K562 (cell line): ENCODE results near the gene TECPR2. TPM values are rescaled to one million over a fixed set of nuclear protein-coding genes. Genes with fewer than 3 reads are reported as not detected.
A peak's percentile ranks its signal among the peaks of the same experiment; 100 is the strongest.

Source experiments
- ATAC-seq: fragments of 200-7000 bp; cut with Tn5 transposase; 3 replicates; pipeline ENCODE4 v1.9.1; 2020; ENCODE audit warnings: moderate library complexity
- BruUV-seq: library from RNA; stranded (reverse); fragments of 400-500 nt; replicated peaks from 2 replicates; lab custom pipeline; 2021; lab: Mats Ljungman, UMichigan
- CTCF ChIA-PET: fragments of 300-600 bp; formaldehyde crosslinking; extraction: SDS; loops from one replicate; lab custom pipeline; 2021; ENCODE audit warnings: low intra/inter-chr PET ratio; lab: Yijun Ruan, JAX
- POLR2A ChIA-PET: fragments of 300-600, 350-650 bp; sonication (Branson Sonifier 250); formaldehyde crosslinking; extraction: SDS; loops from one replicate; lab custom pipeline; 2021; ENCODE audit warnings: antibody characterized with exemption, inconsistent platforms; lab: Yijun Ruan, JAX
- DNase-seq, 4 experiments: peaks; one replicate each; pipeline versions ENCODE4 v3.0.0 to v3.0.0-alpha.2; 2011 to 2018; ENCODE audit warnings: low spot score in 3 of 4, mixed read lengths in 3 of 4; ENCODE audit errors: extremely low read depth in 1 of 4
- FAIRE-seq: peaks from 2 replicates; lab custom pipeline; 2011; peaks lifted over from hg19 to GRCh38; lab: Jason Lieb, UNC
- H2AFZ ChIP-seq: 2 replicates; pipeline ENCODE4 v1.6.0; 2011; ENCODE audit warnings: low read depth, low read length, control low read depth, inconsistent platforms
- H3K27ac ChIP-seq: fragments of 200-600 bp; 3 replicates; pipeline ENCODE4 v1.8.0; 2011; ENCODE audit warnings: low read depth, mild to moderate bottlenecking, control low read depth, inconsistent platforms, low read length, moderate library complexity, mixed read lengths; ENCODE audit errors: extremely low read depth
- H3K27me3 ChIP-seq, 2 experiments: fragments of 300-600 bp in 1 of 2; 2 replicates in 1 of 2; 3 replicates in 1 of 2; pipeline versions ENCODE4 v1.6.0 to v1.8.0; 2011; ENCODE audit warnings: inconsistent platforms in 2 of 2, low read length in 2 of 2, mild to moderate bottlenecking in 1 of 2, mixed read lengths in 1 of 2, moderate library complexity in 1 of 2; ENCODE audit not compliant: control insufficient read depth in 2 of 2, insufficient read depth in 2 of 2
- H3K36me3 ChIP-seq: fragments of 300-600 bp; 3 replicates; pipeline ENCODE4 v1.8.0; 2011; ENCODE audit warnings: mild to moderate bottlenecking, low read length, inconsistent platforms; ENCODE audit not compliant: control insufficient read depth, insufficient read depth
- H3K4me1 ChIP-seq, 2 experiments: fragments of 200-600 bp in 1 of 2; replicated peaks in 1 of 2; 2 replicates in 1 of 2; 3 replicates in 1 of 2; pipeline versions ENCODE4 v1.5.1 to v1.8.0; 2011; ENCODE audit warnings: inconsistent platforms in 2 of 2, low read length in 2 of 2, mild to moderate bottlenecking in 1 of 2, mixed read lengths in 1 of 2, moderate library complexity in 1 of 2; ENCODE audit not compliant: control insufficient read depth in 2 of 2, insufficient read depth in 2 of 2
- H3K4me2 ChIP-seq: 2 replicates; pipeline ENCODE4 v1.6.1; 2011; ENCODE audit warnings: low read length, control low read depth, inconsistent platforms, mixed read lengths; ENCODE audit not compliant: insufficient read depth
- H3K4me3 ChIP-seq: fragments of 200-600 bp; sonication (generic), shearing (Covaris generic); 2 replicates; pipeline ENCODE4 v1.5.1; 2016; ENCODE audit warnings: control low read depth, inconsistent platforms
- H3K79me2 ChIP-seq: fragments of 200-600 bp; 3 replicates; pipeline ENCODE4 v1.8.0; 2011; ENCODE audit warnings: low read length, inconsistent platforms; ENCODE audit not compliant: control insufficient read depth, insufficient read depth
- H3K9ac ChIP-seq, 2 experiments: 2 replicates each; pipeline versions ENCODE4 v1.6.0 to v1.6.1; 2011; ENCODE audit warnings: low read depth in 2 of 2, low read length in 2 of 2, control low read depth in 1 of 2, inconsistent platforms in 1 of 2, mild to moderate bottlenecking in 1 of 2, mixed read lengths in 1 of 2; ENCODE audit not compliant: insufficient read depth in 1 of 2
- H3K9me1 ChIP-seq: one replicate; pipeline ENCODE4 v1.6.0; 2011; ENCODE audit warnings: inconsistent platforms, mild to moderate bottlenecking, low read length, moderate library complexity; ENCODE audit not compliant: control insufficient read depth, insufficient read depth
- H3K9me3 ChIP-seq: replicated peaks from 2 replicates; pipeline ENCODE4 v1.5.1; 2011; ENCODE audit warnings: low read depth, low read length, inconsistent platforms; ENCODE audit not compliant: control insufficient read depth, insufficient read depth
- H4K20me1 ChIP-seq: replicated peaks from 2 replicates; pipeline ENCODE4 v1.6.1; 2011; ENCODE audit warnings: low read length, inconsistent platforms, mixed read lengths; ENCODE audit not compliant: control insufficient read depth, insufficient read depth
- BRCA1 ChIP-seq, 2 experiments: fragments of 450-650 bp in 1 of 2; sonication (generic) in 1 of 2; formaldehyde crosslinking in 1 of 2; IDR thresholded peaks; 2 replicates each; pipeline versions ENCODE4 v1.5.0 to v1.6.1; 2017 to 2020; ENCODE audit warnings: mild to moderate bottlenecking in 1 of 2, missing genetic modification reagents in 1 of 2
- CEBPB ChIP-seq: fragments of 450-650 bp; IDR thresholded peaks from 2 replicates; pipeline ENCODE4 v1.6.1; 2016; ENCODE audit warnings: missing genetic modification characterization, missing compliant biosample characterization
- CEBPG ChIP-seq, 3 experiments: fragments of 200-800 bp in 1 of 3; sonication (Bioruptor generic) in 1 of 3; sonication (generic) in 1 of 3; formaldehyde crosslinking in 1 of 3; IDR thresholded peaks in 2 of 3; conservative IDR thresholded peaks in 1 of 3; 2 replicates each; pipeline versions ENCODE4 v1.6.1 to v1.8.0; 2016 to 2022; ENCODE audit warnings: missing compliant biosample characterization in 2 of 3, missing genetic modification characterization in 2 of 3, mild to moderate bottlenecking in 1 of 3, missing genetic modification reagents in 1 of 3
- ILK ChIP-seq: fragments of 450-650 bp; IDR thresholded peaks from 2 replicates; pipeline ENCODE4 v1.6.1; 2016; ENCODE audit warnings: missing genetic modification characterization, low read depth, mild to moderate bottlenecking, missing compliant biosample characterization, moderate library complexity, borderline replicate concordance
- MED1 ChIP-seq: sonication (generic); formaldehyde crosslinking; IDR thresholded peaks from 2 replicates; pipeline ENCODE4 v1.8.1; 2023; ENCODE audit warnings: missing genetic modification reagents, borderline replicate concordance
- NEUROD1 ChIP-seq: fragments of 150-350 bp; IDR thresholded peaks from 2 replicates; pipeline ENCODE4 v1.6.1; 2014; ENCODE audit warnings: borderline replicate concordance, low read length, low read depth; ENCODE audit not compliant: partially characterized antibody
- SMC3 ChIP-seq: conservative IDR thresholded peaks from 2 replicates; pipeline ENCODE4 v1.6.1; 2011; ENCODE audit warnings: low read depth, low read length, improper control_type of control experiment; ENCODE audit not compliant: insufficient read depth
- SRF ChIP-seq, 2 experiments: fragments of 250-450, 450-650 bp in 1 of 2; sonication (Bioruptor Pico) in 1 of 2; sonication (generic) in 1 of 2; formaldehyde crosslinking; IDR thresholded peaks; 2 replicates each; pipeline versions ENCODE4 v1.5.0 to v1.5.1; 2020 to 2022; ENCODE audit warnings: mild to moderate bottlenecking in 1 of 2, missing genetic modification reagents in 1 of 2
- TOE1 ChIP-seq, 2 experiments: fragments of 450-650 bp in 1 of 2; sonication (generic) in 1 of 2; formaldehyde crosslinking in 1 of 2; IDR thresholded peaks; 2 replicates each; pipeline versions ENCODE4 v1.7.1 to v1.8.0; 2016 to 2022; ENCODE audit warnings: borderline replicate concordance in 2 of 2, mild to moderate bottlenecking in 2 of 2, antibody characterized with exemption in 1 of 2, inconsistent platforms in 1 of 2, low read depth in 1 of 2, missing genetic modification reagents in 1 of 2, moderate library complexity in 1 of 2
- ZC3H4 ChIP-seq: sonication (generic); formaldehyde crosslinking; IDR thresholded peaks from 2 replicates; pipeline ENCODE4 v1.9.0; 2021; ENCODE audit warnings: missing genetic modification reagents, borderline replicate concordance
- ZNF24 ChIP-seq: fragments of 450-650 bp; IDR thresholded peaks from 2 replicates; pipeline ENCODE4 v1.6.1; 2016
- ZNF311 ChIP-seq: fragments of 250-450 bp; sonication (Bioruptor Pico); IDR thresholded peaks from 2 replicates; pipeline ENCODE4 v1.4.0; 2020; ENCODE audit warnings: mild to moderate bottlenecking, moderate library complexity
- whole genome bisulfite sequencing: fragments of 100-300 bp; shearing (Covaris generic); methylation state at CpG from one replicate; pipeline ENCODE4 v1.1.6; 2016; ENCODE audit warnings: low coverage, mixed read lengths; ENCODE audit not compliant: insufficient coverage; ENCODE audit errors: missing lambda C conversion rate; 5-methylcytosine and 5-hydroxymethylcytosine counted together
- in situ Hi-C: fragments of 300-500 bp; cut with MboI; formaldehyde crosslinking; loops from 4 replicates; pipeline ENCODE4 v1.15.0; 2018; ENCODE audit warnings: inconsistent platforms, mixed read lengths
- intact Hi-C: fragments of 100-400 bp; cut with micrococcal nuclease; formaldehyde crosslinking; loops from 2 replicates; pipeline ENCODE4 v1.14.2; 2022
- polyA plus RNA-seq, 8 experiments: library from polyadenylated mRNA; depleted of rRNA in 4 of 8; stranded (reverse) in 5 of 8; unstranded in 3 of 8; fragments of >200 nt; fragmentation: Nextera tagmentation in 2 of 8; fragmentation: Illumina TruSeq in 1 of 8; extraction: Ambion mirVana in 2 of 8; extraction: Trizol in 1 of 8; gene quantifications; 2 replicates each; pipeline versions ENCODE4 v1.2.1 to v1.2.3, GENCODE V29; 2011 to 2014; ENCODE audit warnings: inconsistent platforms in 1 of 8, missing spikeins in 1 of 8
- total RNA-seq, 7 experiments: library from RNA; depleted of rRNA in 6 of 7; stranded (reverse); fragments of >200 nt in 6 of 7; fragmentation: Illumina TruSeq in 2 of 7; extraction: Trizol in 2 of 7; gene quantifications; 2 replicates each; pipeline versions ENCODE4 v1.2.1 to v1.2.3, GENCODE V29; 2011 to 2021; ENCODE audit warnings: low replicate concordance in 1 of 7
- TF ChIP-seq, protein P1 (sequence below): sonication (generic); formaldehyde crosslinking; IDR thresholded peaks from 2 replicates; pipeline ENCODE4 v1.8.1; 2022; ENCODE audit warnings: missing genetic modification reagents

TECPR2 gene
- total and polyA plus RNA-seq, 9 of the 15 experiments (the other 6 are each of a cell fraction or from before 2014, with no cell fraction given) = 0.04 to 3.0 (median 0.83) TPM

- Histone ChIP-seq H2AFZ (peak overlapping the region; percentile 99), H3K9me1 (no peaks in the 10 kb centered on the region), H3K4me1 (peaks cover 24 to 31% of the 10 kb centered on the region in 2 experiments; a peak in 4 of 5 replicates), H3K9me3 (no peaks in the 10 kb centered on the region), H3K36me3 (peaks cover 14% of the 10 kb centered on the region; the same call in 2 of the 3 replicates), H3K27me3 (no peaks in the 10 kb centered on the region), H3K4me2 (peak overlapping the region; percentile 91), H3K27ac (no peak overlapping the region; the same call in 2 of the 3 replicates), H3K9ac (peak overlapping the region in 1 of 2 experiments; percentile 91; a peak in 2 of 4 replicates), H3K4me3 (peak overlapping the region; percentile 84), H4K20me1 (no peaks in the 10 kb centered on the region), H3K79me2 (peaks cover 15% of the 10 kb centered on the region)
- BruUV-seq = no TSS peak
- WGBS = 51% methylated on average over 13 of the region's 15 CpGs
- no peak for DNase-seq
- ChIA-PET POLR2A (no interaction called here), CTCF (no interaction called here)
- TF ChIP-seq ILK (tag) (no peak), MED1 (peak; percentile 62; the same call in 1 of the 2 replicates), BRCA1 (IDR thresholded peaks at IDR 0.05) (no peak), BRCA1 (CRISPR knock-in tag; IDR thresholded peaks at IDR 0.05) (0 out of 2 replicates have a peak, but pooled peaks have one; percentile 53), TOE1 (IDR thresholded peaks at IDR 0.05; ENCODE audit: borderline replicate concordance) (no peak), TOE1 (CRISPR knock-in tag; IDR thresholded peaks at IDR 0.05; ENCODE audit: borderline replicate concordance, low read depth) (no peak), NEUROD1 (no peak), ZC3H4 (CRISPR knock-in tag) (0 out of 2 replicates have a peak, but pooled peaks have one; percentile 62), SRF (CRISPR knock-in tag; IDR thresholded peaks at IDR 0.05) (no peak), ZNF24 (peak; percentile 79; the same call in 1 of the 2 replicates), CEBPG (CRISPR knock-in tag; IDR thresholded peaks at IDR 0.05) (peak; percentile 59; the same call in 1 of the 2 replicates), CEBPG (tag; conservative IDR thresholded peaks at IDR 0.05 in 1 of 2, IDR thresholded peaks at IDR 0.05 in 1 of 2) (peak in 1 of 2 experiments; percentile 38; a peak in 1 of 4 replicates), CEBPB (tag) (peak; percentile 60), ZNF311 (CRISPR knock-in tag) (no peak), SMC3 (no peak)
- TF ChIP-seq, protein P1, sequence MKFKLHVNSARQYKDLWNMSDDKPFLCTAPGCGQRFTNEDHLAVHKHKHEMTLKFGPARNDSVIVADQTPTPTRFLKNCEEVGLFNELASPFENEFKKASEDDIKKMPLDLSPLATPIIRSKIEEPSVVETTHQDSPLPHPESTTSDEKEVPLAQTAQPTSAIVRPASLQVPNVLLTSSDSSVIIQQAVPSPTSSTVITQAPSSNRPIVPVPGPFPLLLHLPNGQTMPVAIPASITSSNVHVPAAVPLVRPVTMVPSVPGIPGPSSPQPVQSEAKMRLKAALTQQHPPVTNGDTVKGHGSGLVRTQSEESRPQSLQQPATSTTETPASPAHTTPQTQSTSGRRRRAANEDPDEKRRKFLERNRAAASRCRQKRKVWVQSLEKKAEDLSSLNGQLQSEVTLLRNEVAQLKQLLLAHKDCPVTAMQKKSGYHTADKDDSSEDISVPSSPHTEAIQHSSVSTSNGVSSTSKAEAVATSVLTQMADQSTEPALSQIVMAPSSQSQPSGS = no peak
- FAIRE-seq = no peak
- ATAC-seq = no peak
- in situ Hi-C loops (loop anchor here (5.0 to 10.0 kb wide), 3 partner anchors 254 to 614 kb away; partner anchors contain the start of gene DYNC1H1), intact Hi-C loops (loop anchor here (5.0 kb wide), 3 partner anchors 198 to 357 kb away; partner anchors contain the start of gene DYNC1H1)
These were observed 43.9 kb upstream of the TECPR2 start for GRCh38 chr14:102318781-102319276.
